Bronchial epithelial cell (primary cell): Measurements from ENCODE around the gene PLCXD1. TPM values are rescaled to one million over a fixed set of nuclear protein-coding genes. Genes with fewer than 3 reads are reported as not detected.

Experiments
- DNase-seq: peaks from one replicate; pipeline ENCODE4 v3.0.0-alpha.2; 2010; ENCODE audit warnings: low read depth
- FAIRE-seq: peaks from 2 replicates; lab custom pipeline; 2011; peaks lifted over from hg19 to GRCh38; lab: Jason Lieb, UNC
- H3K27me3 ChIP-seq: 2 replicates; pipeline ENCODE4 v1.5.1; 2011; ENCODE audit warnings: low read length; ENCODE audit not compliant: control insufficient read depth, insufficient read depth
- H3K36me3 ChIP-seq: 2 replicates; pipeline ENCODE4 v1.5.1; 2011; ENCODE audit warnings: low read length; ENCODE audit not compliant: control insufficient read depth, insufficient read depth
- H3K4me3 ChIP-seq: 2 replicates; pipeline ENCODE4 v1.5.1; 2011; ENCODE audit warnings: mild to moderate bottlenecking, low read depth, low read length, control low read depth
- CTCF ChIP-seq: IDR thresholded peaks from 2 replicates; pipeline ENCODE4 v1.5.1; 2011; ENCODE audit warnings: mild to moderate bottlenecking, moderate library complexity, low read length, control low read depth, inconsistent platforms; ENCODE audit not compliant: insufficient read depth, severe bottlenecking
- total RNA-seq: library from RNA; depleted of rRNA; stranded (reverse); fragments of >200 nt; gene quantifications from 2 replicates; pipeline ENCODE4 v1.2.1, GENCODE V29; 2014

The PLCXD1 gene
- total RNA-seq, 1 donor from 2014 or later, result 3.9 TPM

GRCh38 chrX:344371-344901, 63.3 kb downstream of the PLCXD1 start:
- TF ChIP-seq CTCF, result no peak
- Histone ChIP-seq H3K4me3 (no peak overlapping the region), H3K27me3 (no peaks in the 10 kb centered on the region), H3K36me3 (peaks cover 3% of the 10 kb centered on the region)
- FAIRE-seq (no peak), DNase-seq (no peak)

GRCh38 chrX:345020-345925, 64.1 kb downstream of the PLCXD1 start:
- Histone ChIP-seq H3K27me3 (no peaks in the 10 kb centered on the region), H3K4me3 (no peak overlapping the region), H3K36me3 (peaks cover 3% of the 10 kb centered on the region)
- TF ChIP-seq CTCF, result no peak
- FAIRE-seq, result no peak
- no peak for DNase-seq

GRCh38 chrX:346034-346813, 65.0 kb downstream of the PLCXD1 start:
- H3K27me3 ChIP-seq, result no peaks in the 10 kb centered on the region
- FAIRE-seq (no peak), DNase-seq (no peak)
- no peak overlapping the region for H3K4me3 ChIP-seq
- peaks cover 3% of the 10 kb centered on the region for H3K36me3 ChIP-seq
- TF ChIP-seq CTCF, result no peak

GRCh38 chrX:347351-348117, 66.4 kb downstream of the PLCXD1 start:
- no peak overlapping the region for H3K4me3 ChIP-seq
- no peak for FAIRE-seq
- no peaks in the 10 kb centered on the region for H3K27me3 ChIP-seq
- TF ChIP-seq CTCF, result no peak
- peaks cover 3% of the 10 kb centered on the region for H3K36me3 ChIP-seq
- DNase-seq, result no peak

GRCh38 chrX:348461-349117, 67.4 kb downstream of the PLCXD1 start:
- Histone ChIP-seq H3K36me3 (peaks cover 3% of the 10 kb centered on the region), H3K4me3 (no peak overlapping the region), H3K27me3 (no peaks in the 10 kb centered on the region)
- no peak for FAIRE-seq
- DNase-seq, result no peak
- no peak for TF ChIP-seq CTCF
